Sciatic nerve (tissue), 2 donors: ENCODE results near the gene TBCCD1. TPM values are rescaled to one million over a fixed set of nuclear protein-coding genes. Genes with fewer than 3 reads are reported as not detected.
"Not testable (repeated sequence)": the region's sequence is repeated elsewhere in the genome, so short reads cannot be mapped to it uniquely, and the experiment has no call there.

Source experiments
- ATAC-seq: fragments of 200-7000 bp; cut with Tn5 transposase; one replicate; pipeline ENCODE4 v1.9.1; 2020; ENCODE audit warnings: mild to moderate bottlenecking, moderate library complexity
- DNase-seq: peaks from one replicate; pipeline ENCODE4 v3.0.0-alpha.2; 2020; ENCODE audit warnings: low spot score
- intact Hi-C: fragments of 100-400 bp; cut with DNase I; formaldehyde crosslinking; loops from one replicate; pipeline ENCODE4 v1.14.2; 2022
- total RNA-seq: library from RNA; stranded (reverse); fragmentation: NEBNext Ultra II Directional; extraction: Animal tissue kit (Norgen Biotek cat#: 25700); gene quantifications from one replicate; pipeline ENCODE4 v1.2.1, GENCODE V29; 2021
- donor health status: DM: no; HTN: no; CAD: no.
- donor health status: DM: no; HTN: no; CAD: no.

TBCCD1 gene
- total RNA-seq, 1 donor from 2014 or later: 12.9 TPM

GRCh38 chr3:186510374-186511079 is 56.6 kb downstream of the TBCCD1 start:
- ATAC-seq (no peak), DNase-seq (no peak)
- intact Hi-C loops: no loop called here

- intact Hi-C loops: no loop called here
- no peak for DNase-seq
- no peak for ATAC-seq
These were observed 57.7 kb downstream of the TBCCD1 start for GRCh38 chr3:186509423-186509822.

GRCh38 chr3:186506857-186507256 is 60.3 kb downstream of the TBCCD1 start:
- ATAC-seq (no peak), DNase-seq (no peak)
- intact Hi-C loops: no loop called here

GRCh38 chr3:186506191-186506739 is 60.9 kb downstream of the TBCCD1 start:
- intact Hi-C loops: no loop called here
- ATAC-seq (no peak), DNase-seq (no peak)

- intact Hi-C loops: no loop called here
- no peak for DNase-seq
- ATAC-seq: no peak
These were observed 64.0 kb downstream of the TBCCD1 start for GRCh38 chr3:186502966-186503712.

GRCh38 chr3:186502138-186502948 is 64.8 kb downstream of the TBCCD1 start:
- no peak for DNase-seq
- ATAC-seq: no peak
- intact Hi-C loops: no loop called here

GRCh38 chr3:186499949-186500348 is 67.2 kb downstream of the TBCCD1 start:
- DNase-seq, ATAC-seq, intact Hi-C loops: not testable (repeated sequence)

- intact Hi-C loops, ATAC-seq: not testable (repeated sequence)
These were observed 69.1 kb downstream of the TBCCD1 start for GRCh38 chr3:186498022-186498421.

GRCh38 chr3:186497608-186498007 is 69.5 kb downstream of the TBCCD1 start:
- ATAC-seq (no peak), DNase-seq (no peak)
- intact Hi-C loops: no loop called here

More at GRCh38 chr3:186498022-186498421, 69.1 kb downstream of the TBCCD1 start:
- not testable (repeated sequence) for DNase-seq

- no peak for ATAC-seq
- no peak for DNase-seq
- intact Hi-C loops: no loop called here
These were observed 70.5 kb downstream of the TBCCD1 start for GRCh38 chr3:186496635-186497034.

Other genes starting within 250 kb of the TBCCD1 start
- gene DGKG, start 205.1 kb downstream of the TBCCD1 start, total RNA-seq: 2.1 TPM
- 4.5 TPM for gene CRYGS, start 23.0 kb downstream of the TBCCD1 start, total RNA-seq
- 33.3 TPM for gene DNAJB11, start 3.4 kb upstream of the TBCCD1 start, total RNA-seq
- not detected for gene AHSG, start 45.7 kb upstream of the TBCCD1 start, total RNA-seq
- gene FETUB, start 73.1 kb upstream of the TBCCD1 start, total RNA-seq: not detected
- gene HRG, start 98.7 kb upstream of the TBCCD1 start, total RNA-seq: not detected
- gene KNG1, start 150.0 kb upstream of the TBCCD1 start, total RNA-seq: not detected
- gene EIF4A2, start 216.2 kb upstream of the TBCCD1 start, total RNA-seq: 359 TPM
- gene RFC4, start 239.1 kb upstream of the TBCCD1 start, total RNA-seq: 11.5 TPM